IPS-NIHi7 (cell line): ENCODE results near the gene KRTAP10-5.
"Not testable (repeated sequence)": the region's sequence is repeated elsewhere in the genome, so short reads cannot be mapped to it uniquely, and the experiment has no call there.

Experiments
- DNase-seq: peaks from one replicate; pipeline ENCODE4 v3.0.0; 2012; ENCODE audit warnings: mixed read lengths; ENCODE audit errors: extremely low spot score

KRTAP10-5 gene

DNA sequence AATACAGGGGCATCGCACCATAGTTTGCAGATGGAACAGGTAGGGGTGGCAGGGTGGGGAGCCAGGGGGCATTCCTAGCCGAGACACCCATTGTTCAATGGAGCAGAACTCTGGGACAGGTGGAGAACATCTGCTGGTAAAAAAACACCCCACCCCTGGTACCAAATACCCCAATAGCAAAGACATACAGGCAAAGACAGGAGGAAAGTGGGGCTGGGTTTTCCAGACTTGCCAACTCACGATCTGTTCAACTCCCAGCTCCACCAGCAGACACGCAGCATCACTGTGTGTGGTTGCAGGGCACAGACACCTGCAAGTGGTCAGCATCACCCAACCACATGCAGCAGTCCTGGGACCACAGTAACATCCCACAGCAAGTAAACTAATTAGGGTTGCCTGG lies 31.1 kb upstream of the KRTAP10-5 start:
- no peak for DNase-seq

DNA sequence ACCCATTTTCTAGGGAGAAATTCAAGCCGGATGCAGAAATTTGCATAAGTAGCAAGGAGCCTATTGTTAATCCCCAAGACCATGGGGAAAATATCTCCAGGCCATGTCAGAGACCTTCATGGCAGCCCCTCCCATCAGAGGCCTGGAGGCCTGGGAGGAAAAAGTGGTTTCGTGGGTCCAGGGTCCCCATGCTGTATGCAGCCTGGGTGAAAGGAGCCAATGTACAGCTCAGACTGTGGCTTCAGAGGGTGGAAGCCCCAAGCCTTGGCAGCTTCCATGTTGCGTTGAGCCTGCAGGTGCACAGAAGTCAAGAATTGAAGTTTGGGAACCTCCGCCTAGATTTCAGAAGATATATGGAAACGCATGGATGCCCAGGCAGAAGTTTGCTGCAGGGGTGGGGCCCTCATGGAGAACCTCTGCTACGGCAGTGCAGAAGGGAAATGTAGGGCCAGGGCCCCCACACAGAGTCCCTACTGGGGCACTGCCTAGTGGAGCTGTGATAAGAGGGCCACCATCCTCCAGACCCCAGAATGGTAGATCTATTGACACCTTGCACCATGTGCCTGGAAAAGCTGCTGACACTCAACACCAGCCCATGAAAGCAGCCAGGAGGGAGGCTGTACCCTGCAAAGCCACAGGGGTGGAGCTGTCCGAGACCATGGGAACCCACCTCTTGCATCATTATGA lies 29.9 kb upstream of the KRTAP10-5 start:
- not testable (repeated sequence) for DNase-seq

DNA sequence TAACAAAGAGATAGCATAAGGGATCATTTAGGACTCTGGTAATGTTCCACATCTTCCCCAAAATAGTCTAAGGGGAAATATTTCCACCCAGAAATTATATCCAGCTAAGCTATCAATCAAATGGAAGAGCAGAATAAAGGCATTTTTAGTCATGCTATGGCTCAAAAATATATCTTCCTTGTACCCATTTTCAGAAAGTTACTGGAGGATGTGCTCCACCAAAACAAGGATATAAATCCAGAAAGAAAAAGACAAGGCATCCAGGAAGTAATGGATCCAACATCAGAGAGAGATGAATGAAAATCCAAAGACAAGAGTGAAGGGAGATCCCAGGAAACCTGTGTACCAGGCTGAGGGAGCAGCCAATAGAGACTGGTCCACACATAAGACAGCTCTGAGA lies 28.8 kb upstream of the KRTAP10-5 start:
- DNase-seq, result no peak

DNA sequence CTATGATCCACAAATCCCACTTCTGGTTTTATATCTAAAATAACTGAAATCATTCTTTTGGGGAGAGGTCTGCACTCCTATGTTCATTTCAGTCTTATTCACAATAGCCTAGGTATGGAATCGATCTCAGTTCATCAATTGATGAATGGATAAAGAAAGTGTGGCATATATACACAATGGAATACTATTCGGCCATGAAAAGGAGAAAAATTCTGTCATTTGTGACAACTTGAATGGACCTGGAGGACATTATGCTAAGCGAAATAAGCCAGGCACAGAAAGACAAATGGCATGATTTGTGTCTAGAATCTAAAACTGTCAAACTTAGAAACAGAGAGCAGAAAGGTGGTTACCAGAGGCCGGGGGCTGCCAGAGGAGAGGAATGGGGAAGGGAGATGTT lies 26.1 kb upstream of the KRTAP10-5 start:
- no peak for DNase-seq

DNA sequence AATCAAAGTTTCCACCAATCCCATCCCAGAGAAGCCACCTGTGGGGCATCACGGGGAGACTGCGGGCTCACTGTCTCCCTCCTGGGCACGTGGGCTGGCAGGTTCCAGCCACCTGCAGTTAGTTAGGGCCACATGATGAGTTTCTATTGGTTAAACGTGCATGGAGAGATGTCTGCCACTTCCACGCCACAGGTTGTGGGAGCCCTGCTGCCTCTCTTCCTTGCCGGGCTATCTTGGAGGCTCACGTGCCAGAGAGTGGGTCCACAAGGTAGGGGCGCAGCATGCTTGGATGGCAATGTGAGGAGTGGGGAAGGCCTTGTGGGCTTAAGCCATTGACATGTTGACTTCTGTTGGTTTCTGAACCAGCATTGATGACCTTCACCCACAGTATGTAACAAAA lies 23.5 kb upstream of the KRTAP10-5 start:
- DNase-seq, result no peak

DNA sequence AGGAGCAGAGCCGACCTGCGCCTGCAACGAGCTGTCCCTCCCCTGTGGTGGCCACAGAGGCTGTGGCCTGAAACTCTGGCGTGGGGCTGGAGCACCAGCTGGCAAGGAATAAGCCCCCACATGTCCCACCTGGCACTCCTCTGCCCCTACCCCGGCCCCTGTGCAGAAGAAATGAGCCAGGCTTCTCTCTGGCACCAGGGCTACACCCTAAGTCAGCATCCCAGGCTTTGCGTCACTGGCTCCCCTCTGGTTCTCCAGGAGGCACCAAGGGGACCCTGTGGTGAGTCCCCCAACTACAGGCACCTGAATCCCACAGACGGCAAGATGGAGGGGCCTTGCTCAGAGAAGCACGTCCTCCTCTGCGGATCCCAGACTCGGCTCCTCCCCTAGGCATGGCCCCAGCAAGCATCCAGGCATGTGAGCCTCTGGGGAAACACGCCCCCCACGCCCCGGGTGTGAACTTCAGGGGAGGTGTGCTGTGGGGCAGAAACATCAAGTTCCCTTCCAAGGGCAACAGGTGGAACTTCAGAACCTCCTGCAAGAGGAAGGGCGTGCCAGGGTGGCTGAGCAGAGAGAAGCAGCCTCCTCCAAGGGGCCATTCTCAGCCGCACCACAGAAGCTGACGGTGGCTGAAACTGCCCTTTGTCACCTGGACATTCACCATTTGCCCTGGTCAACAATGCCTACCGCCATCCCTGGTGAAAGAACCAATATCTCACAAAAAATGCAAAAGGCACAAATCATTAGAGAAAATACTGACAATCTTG lies 22.9 kb upstream of the KRTAP10-5 start:
- no peak for DNase-seq

DNA sequence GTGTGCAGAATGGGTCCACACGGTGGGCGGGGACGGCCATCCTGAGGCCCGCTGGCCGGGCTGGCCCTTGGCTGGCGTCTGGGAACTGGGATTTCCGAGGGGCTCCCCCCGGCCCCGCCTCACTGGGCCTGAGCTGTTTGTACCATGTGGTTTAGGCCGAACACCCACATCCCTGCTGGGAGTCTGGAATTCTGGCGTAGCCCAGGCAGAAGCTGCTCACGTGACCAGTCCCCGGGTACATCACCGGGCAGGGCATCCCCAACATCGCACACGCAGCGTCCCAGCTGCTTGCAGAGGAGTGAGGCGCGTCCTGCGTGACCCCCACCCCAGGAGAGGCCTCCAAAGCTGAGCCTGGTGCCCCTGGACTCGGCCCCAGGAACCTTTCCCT lies 22.1 kb upstream of the KRTAP10-5 start:
- no peak for DNase-seq

DNA sequence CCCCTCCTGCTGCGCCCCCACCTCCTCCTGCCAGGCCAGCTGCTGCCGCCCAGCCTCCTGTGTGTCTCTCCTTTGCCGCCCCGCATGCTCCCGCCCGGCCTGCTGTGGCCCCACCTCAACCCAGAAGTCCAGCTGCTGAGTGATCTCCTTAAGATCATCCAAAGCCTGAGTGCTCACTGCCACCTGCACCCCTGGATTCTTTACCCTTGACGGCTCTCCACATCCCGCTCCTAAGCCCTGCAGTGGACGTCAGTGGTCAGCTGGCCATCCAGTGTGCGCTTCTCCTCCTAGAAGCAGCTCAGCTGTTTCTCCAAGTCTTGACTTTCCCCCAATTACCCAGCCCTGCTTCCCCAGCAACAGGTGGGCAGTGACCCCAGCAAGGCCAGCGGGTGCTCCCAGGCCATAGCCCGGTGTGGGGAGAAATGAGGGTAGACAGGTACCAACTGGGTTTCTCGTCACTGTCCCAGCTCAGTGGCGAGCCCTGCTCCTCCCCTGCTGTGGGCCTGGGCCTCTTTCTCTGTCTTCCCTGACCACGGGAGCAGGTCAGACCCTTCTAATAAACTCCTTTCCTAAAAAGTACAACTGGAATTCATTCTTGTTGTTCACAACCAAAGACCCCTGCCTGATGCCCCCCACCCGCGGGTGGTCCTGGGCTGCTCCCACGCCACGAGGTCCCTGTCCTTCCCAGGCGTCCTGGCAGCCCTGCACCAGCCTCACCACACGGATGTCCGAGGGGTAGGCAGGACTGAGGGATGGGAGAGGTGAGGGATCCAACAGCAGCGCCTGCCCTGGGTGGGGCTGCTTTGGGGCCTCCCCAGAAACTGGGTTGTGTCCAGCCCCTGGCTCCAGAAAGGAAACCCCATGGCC lies 21.4 kb upstream of the KRTAP10-5 start:
- no peak for DNase-seq

DNA sequence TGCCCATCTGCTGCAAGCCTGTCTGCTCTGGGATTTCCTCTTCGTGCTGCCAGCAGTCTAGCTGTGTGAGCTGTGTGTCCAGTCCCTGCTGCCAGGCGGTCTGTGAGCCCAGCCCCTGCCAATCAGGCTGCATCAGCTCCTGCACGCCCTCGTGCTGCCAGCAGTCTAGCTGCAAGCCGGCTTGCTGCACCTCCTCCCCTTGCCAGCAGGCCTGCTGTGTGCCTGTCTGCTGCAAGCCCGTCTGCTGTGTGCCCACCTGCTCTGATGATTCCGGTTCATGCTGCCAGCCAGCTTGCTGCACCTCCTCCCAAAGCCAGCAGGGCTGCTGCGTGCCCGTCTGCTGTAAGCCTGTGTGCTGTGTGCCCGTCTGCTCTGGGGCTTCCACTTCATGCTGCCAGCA lies 20.7 kb upstream of the KRTAP10-5 start:
- not testable (repeated sequence) for DNase-seq

DNA sequence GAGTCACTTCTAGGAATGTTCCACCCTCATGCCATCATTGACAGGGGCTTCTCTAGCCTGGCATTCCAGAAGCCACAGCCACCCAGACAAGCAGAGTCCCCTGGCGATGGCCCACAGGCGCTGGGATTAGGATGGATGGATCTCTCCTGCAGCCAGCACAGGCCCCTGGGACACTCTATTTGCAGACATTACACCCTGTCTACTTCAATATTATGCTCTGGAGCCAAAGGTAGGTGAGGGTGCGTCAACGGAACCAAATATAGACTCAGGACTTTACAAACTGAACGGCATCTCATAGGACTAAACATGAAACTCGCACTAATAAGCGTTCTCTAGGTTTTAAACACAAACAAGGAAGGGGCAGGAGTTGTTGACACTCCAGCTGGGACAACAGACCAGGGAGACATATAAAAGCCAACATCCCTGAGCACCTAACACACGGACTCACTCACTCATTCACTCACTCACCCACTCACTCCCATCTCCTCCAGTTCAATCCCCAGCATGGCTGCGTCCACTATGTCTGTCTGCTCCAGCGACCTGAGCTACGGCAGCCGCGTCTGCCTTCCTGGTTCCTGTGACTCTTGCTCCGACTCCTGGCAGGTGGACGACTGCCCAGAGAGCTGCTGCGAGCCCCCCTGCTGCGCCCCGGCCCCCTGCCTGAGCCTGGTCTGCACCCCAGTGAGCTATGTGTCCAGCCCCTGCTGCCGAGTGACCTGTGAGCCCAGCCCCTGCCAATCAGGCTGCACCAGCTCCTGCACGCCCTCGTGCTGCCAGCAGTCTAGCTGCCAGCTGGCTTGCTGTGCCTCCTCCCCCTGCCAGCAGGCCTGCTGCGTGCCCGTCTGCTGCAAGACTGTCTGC lies 19.9 kb upstream of the KRTAP10-5 start, which contains the start of gene KRTAP10-7:
Gene KRTAP10-7, plus strand, starts transcription at position 480 of the 861 bp plus-strand sequence. Its CDS starts 25 bp downstream, at position 505.
- not testable (repeated sequence) for DNase-seq

DNA sequence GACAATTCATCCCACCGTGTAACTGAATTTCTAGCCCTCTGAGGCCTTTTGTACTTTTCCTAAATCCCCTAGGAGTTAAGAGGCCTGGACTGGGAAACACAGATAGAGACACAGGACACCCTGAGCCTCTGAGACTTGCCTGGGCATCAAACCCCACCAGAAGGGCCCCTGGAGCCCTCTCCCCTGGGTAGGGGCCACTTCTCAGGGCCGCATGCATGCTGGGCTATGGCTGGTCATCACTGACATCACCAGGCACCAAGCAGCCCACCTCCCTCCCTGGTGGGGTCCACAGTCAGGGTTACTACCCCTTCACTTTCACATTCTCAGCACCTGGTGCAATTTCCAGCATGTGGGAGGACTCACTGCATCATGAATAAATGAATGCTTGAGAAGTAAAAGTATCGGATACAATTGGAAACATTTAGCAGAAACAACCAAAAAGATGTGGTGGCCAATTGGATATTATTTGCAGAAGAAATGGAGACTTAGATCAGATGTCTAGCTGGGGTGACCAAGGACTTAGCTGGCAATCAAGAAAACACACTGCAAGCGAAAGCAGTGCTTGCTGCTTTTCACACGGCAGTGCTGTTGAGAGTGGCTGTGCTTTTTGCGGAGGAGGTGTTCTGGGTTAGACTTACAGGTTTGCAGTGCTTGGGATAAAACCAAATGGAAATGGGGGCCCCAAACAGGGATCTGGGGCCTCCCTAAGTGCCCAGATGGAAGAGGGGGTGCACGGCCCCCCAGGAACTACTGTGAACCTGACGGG lies 19.0 kb upstream of the KRTAP10-5 start:
- DNase-seq, result no peak

DNA sequence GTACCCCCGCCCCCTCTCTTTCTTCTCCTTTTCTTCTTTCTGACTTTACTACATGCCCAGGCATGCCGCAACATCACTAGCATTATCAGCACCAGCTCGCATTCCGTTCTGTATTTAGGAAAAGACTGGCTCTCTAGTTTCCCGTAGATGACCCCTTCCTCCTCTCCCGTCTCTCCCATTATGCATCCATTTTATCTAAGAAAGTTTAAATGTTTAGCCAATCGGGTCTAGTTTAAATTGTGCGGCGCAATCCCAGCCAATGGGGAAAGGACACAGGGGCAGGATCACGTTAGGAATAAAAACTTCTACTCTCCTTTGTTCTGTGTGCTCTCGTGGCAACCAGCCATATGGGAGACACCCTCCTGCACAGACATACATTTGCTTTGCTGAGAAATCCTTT lies 17.7 kb upstream of the KRTAP10-5 start:
- DNase-seq, result no peak

DNA sequence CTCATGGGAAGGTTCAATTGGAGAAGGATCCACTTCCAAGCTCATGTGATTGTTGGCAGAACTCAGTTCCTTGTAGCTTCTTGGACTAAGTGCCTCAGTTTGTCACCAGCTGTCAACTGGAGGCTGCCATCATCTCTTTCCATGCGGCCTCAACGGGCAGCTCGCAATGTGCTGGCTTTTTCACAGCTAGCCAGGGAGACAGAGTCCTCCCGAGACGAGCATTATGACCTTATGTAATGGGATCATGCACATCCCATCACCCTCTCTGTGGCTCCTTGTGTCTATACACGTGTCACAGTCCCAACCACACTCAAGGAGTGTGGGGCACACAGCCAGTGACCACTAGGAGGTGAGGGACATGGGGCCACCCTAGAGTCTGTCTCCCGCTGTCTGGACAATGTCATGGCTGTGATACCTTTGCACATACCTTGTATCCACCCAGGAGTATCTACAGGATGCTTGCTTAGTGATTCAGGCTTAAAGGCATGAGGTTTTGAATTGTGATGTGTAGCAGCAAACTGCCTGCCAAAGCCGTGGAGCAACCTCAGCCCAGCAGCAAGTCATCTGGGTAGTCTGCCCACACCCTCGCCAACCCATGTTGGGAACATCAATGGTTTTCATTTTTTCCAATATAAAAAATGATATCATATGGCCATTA lies 15.8 kb upstream of the KRTAP10-5 start:
- no peak for DNase-seq

DNA sequence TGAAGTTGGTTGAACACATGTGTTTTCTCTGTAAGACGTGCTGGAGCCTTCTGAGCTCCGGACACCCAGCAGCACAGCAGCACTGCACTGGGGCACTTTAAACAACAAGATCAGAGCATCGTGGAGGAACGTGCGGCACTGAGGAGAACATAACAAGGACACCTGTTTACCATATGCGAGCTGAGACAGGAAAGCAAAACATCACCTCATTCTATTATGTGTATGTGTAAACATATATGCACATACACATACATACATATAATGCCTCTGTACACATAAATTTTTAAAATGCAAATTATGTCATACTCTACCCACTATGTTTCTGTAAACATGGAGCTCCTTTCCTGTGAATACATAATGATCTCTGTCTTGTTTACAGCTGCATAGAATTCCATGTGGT lies 15.1 kb upstream of the KRTAP10-5 start:
- DNase-seq, result no peak

DNA sequence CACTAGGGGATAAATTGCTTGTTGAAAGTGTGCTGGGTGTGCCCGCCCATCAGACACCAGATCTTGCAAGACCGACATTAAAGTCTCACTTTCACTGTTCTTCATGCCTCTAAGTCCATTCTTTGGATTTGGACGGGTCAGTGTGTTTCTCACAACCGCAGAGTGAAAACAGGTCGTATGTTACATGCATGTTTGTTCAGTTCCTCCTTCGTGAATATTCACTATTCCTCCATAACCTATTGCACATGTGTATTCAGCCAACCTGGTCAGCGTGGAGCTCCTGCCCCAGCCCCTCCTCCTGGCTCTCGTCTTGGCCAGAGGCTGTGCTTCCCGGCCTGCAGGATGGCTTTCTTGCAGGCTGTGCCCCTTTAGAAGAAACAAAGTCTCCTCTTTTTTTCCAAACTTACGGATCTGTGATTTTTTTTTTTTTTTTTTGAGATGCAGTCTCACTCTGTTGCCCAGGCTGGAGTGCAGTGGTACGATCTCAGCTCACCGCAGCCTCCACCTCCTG lies 14.1 kb upstream of the KRTAP10-5 start:
- DNase-seq, result no peak

DNA sequence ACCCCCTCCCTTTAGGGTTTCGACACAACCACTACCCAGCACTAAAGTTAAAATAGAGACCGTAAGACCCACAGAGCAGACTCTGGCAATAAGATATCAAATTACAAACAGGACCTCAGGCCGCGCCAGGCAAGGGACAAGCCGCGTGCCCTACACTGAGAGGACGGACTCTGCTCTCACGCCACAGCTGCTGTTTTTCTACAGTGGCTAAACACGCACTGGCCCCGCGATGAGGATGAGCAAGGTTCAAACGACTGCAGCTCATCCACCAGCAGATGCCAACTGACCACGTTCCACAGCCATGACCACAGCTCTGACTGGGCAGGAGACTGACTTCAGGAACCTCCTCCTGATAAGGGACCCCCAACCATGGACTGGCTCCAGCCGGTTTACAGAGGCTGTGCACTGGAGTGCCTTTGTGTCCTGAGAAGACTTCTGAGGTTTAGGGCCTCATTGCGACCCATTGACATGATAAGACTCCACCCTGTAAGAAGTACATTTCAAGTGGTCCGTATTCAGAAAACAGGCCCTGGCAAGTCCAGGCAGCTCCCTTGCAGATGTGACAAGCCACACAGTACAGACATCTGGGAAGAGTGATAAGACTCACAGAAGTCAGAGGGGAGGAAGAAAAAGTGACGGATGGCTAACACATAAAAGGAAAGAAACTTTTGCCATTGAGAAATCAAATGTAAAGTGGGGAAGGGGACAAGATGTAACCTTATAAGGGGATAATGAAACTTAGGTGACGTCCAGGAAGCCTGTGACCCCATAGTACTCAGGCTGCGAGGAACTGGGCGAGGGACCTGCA lies 13.4 kb upstream of the KRTAP10-5 start:
- DNase-seq, result no peak

DNA sequence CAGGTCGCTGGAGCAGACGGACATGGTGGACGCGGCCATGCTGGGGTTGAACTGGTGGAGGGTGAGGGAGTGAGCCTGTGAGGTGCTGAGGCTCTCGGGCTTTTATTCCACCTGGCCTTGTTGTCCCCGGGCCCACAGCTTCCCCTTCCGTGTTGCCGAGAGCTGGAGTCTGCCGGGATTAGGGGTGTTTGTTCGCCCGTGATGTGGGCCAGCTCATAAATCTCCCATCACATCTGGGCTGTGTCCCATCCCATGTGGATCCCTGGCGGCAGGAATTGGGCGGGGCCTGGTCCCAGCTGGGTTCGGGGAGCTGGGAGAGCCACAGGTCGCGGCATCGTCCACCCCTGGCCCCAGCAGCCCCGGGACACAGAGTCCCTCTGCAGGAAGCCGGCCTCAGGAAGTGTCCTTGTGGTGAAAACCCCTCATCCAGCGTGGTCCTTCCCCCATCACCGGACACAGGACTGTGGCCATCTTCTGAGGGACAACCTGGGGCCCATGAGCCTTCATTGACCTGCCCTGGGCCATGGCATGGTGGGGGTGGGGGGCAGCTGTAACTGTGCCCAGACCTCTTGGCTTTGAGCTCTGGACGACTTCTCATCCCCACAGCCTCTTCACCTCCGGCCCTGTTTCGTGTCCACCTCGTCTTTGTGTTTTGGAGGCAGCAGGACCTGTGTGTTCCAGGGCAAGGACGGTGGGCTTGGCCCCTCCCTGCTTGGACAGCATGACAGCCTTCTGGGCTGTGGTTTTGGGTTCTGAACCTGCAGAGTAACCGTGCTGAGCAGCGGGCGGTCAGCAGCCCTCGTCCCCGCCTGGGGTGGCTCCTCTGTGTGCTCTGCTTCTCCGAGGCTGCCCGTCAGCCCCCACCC lies 12.3 kb upstream of the KRTAP10-5 start, which contains the start of gene KRTAP10-6:
Gene KRTAP10-6, minus strand, starts transcription at position 60 of the 866 bp plus-strand sequence. Its CDS starts 21 bp downstream, at position 39.
- DNase-seq, result no peak

DNA sequence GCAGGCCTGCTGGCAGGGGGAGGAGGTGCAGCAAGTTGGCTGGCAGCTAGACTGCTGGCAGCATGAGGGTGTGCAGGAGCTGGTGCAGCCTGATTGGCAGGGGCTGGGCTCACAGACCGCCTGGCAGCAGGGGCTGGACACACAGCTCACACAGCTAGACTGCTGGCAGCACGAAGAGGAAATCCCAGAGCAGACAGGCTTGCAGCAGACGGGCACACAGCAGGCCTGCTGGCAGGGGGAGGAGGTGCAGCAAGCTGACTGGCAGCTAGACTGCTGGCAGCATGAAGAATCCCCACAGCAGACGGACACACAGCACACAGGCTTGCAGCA lies 11.4 kb upstream of the KRTAP10-5 start:
- DNase-seq, result not testable (repeated sequence)
